ENCODE measurements around the gene MFN2.

DNA sequence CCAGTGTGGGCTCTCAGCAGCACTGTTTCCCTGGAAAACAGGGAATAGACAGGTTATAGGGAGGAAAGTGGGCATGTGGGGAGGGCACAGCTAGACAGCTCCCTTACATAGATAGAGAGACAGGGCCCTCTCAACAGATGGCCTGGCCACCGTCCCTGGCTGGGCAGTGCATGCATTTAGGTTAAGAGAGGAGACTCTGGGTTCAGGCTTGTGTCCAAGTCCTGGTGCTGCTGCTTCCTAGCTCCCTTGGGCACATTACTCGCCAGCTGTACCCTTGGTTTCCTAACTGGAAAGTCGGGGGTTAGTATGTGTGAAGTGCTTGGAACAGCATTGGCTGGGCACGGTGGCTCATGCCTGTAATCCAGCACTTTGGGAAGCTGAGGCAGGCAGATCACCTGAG, 36.6 kb upstream of the MFN2 start:
- no peak for TF ChIP-seq POLR2A (IDR thresholded peaks at IDR 0.05)
- no peak for TF ChIP-seq CTCF (IDR thresholded peaks at IDR 0.05)
